Forelimb muscle (tissue), 1 donor: Measurements from ENCODE around the gene SNAPC5. TPM values are rescaled to one million over a fixed set of nuclear protein-coding genes. Genes with fewer than 3 reads are reported as not detected.
"Not testable (repeated sequence)": the region's sequence is repeated elsewhere in the genome, so short reads cannot be mapped to it uniquely, and the experiment has no call there.

Experiments used
- DNase-seq: peaks from one replicate; pipeline ENCODE4 v3.0.0-alpha.2; 2013; ENCODE audit warnings: low read depth
- polyA plus RNA-seq: library from polyadenylated mRNA; unstranded; fragments of 120-200 nt; gene quantifications from one replicate; pipeline ENCODE4 v1.2.1, GENCODE V29; 2013; ENCODE audit not compliant: insufficient read length

The SNAPC5 gene, protein sequence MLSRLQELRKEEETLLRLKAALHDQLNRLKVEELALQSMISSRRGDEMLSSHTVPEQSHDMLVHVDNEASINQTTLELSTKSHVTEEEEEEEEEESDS
- 33.7 TPM for polyA plus RNA-seq

DNA sequence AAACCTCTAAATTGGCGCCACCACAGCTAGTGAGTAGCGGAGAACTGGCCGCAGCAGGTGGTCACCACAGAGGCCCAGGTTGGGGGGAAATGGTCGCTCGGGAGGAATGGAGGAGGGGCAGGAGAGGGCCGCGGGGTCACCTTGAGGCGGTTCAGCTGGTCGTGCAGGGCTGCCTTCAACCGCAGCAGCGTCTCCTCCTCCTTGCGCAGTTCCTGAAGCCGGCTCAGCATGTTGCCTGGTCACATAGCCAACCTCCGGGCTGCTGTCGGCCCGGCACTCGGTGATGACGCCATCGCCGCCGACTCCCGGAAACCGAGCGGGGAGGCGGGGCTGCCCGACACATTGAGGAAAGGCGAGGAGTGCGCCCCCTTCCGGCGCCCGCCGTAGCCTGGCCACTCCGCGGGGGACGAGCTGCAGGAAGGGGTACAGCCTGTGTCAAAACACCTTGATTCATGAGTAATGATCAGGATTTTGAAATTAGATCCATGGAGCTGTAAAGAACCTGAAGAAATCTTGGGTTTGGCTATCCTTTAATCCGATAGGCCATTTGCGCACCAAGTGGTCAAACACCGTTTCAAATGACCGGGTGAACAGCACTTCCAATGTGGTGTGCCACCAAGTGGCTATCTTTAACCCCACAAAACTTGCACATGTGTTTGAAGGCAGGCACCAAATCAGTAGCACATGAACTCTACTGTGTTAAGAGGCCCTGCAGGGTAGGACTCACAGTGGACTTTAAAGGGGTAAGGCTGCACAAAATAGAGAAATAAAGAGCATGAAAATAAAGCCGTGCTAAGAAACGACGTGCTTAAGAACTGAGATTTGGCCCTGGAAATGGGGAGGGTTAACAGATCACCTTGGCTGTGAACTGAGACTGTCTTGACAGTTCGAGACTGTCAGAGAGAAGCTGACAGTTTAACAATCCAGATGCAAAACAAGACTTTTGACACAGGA is at the start of gene SNAPC5:
Gene SNAPC5 (minus strand): TSS at position 261 of the 954 bp plus-strand sequence. CDS start 31 bp downstream, at position 230.
- peak; percentile 76 for DNase-seq

DNA sequence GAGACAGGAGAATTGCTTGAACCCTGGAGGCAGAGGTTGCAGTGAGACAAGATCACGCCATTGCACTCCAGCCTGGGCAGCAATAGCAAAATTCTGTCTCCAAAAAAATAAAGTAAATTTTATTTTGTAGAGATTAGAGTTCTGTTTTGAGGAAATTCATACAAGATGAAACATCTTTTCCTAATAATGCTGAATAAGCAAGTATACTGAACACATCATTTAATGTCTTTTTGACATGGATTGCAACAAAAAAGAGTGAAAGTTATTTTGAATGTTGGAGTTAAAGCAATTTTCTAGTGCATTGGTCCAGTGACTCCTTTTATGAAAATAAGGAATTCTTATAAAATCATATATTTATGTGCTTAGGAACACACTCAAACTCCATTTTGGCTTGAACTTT is 47.7 kb upstream of the SNAPC5 start:
- DNase-seq, result no peak

- no peak for DNase-seq
Observed at GRCh38 chr15:66542896-66543295, 45.3 kb upstream of the SNAPC5 start.

GRCh38 chr15:66535056-66535455 is 37.5 kb upstream of the SNAPC5 start:
- no peak for DNase-seq

DNA sequence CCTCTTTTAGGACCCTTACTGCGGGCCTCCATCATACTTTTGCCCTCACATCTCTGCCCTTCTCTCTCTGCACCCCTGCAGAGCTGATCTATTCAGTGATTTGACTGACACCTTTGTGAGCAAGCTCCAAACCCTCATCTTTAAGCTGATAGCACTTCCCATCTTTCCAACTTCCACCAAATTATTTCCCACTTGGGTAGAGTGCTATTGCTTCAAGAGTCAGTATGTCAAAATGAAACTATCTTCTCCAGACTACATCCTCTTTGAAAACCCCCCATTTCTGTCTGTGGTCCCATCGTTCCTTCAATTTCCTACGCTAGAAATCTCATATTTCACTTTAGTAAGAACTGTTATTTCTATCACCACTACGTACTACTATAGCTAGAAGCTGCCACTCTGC is 27.3 kb upstream of the SNAPC5 start:
- no peak for DNase-seq

GRCh38 chr15:66523926-66524325 is 26.4 kb upstream of the SNAPC5 start:
- no peak for DNase-seq

DNA sequence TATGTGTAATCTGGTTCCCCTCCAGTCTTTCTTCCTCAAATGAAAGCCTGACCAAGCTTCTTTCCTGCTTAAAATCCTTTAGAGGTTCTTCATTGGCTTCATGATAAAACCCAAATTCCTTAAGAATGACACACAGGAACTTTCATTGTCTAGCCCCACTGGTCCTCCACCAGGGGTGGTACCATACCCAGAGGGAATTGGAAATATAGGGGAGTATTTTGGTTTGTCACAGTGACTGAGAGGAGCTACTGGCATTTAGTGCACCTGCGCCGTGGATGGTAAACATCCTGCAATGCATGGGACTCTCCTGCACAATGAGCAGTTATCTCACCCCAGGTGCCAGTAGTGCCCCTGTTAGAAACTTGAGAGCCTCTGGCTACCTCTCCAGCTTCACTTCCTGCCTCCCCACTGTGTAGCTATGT is 18.4 kb upstream of the SNAPC5 start:
- no peak for DNase-seq

- no peak for DNase-seq
Observed at GRCh38 chr15:66514586-66514985, 17.0 kb upstream of the SNAPC5 start.

DNA sequence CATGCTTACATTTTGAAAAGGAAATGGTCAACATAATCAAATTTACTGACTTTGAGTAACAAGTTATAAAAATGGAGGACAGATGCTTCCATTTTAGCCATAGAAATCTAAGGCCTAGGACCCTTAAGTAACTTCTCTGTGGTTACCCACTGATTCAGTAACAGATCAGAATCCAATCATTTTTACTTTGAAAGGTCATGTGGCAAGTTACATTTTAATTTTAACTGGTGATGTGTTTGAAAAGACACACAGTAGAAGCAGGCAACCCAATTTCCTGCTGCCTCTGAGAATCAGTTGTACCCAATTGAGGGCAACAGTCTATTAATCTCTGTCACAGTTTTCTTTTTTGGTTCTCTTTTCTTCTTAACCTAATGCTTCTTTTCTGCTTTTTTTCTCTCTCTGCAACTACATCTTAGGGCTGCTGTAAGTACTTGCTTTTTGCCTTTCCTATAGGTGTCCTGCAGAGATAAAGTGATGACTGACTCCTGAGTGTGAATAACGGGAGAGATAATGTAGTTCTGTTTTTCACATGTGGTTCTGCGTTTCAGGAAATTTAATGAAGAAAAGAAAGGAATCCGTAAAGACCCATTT is 10.8 kb upstream of the SNAPC5 start:
- DNase-seq, result no peak

- DNase-seq, result no peak
Observed at GRCh38 chr15:66505818-66506217, 8.3 kb upstream of the SNAPC5 start.

GRCh38 chr15:66505430-66505811 is 7.9 kb upstream of the SNAPC5 start:
- no peak for DNase-seq

GRCh38 chr15:66504563-66505429 is 7.2 kb upstream of the SNAPC5 start, which contains the start of the genes RPL4 and ZWILCH:
Gene RPL4 (minus strand): TSS chr15:66504855. CDS start chr15:66504790, 65 bp downstream.
Gene ZWILCH (plus strand): TSS chr15:66505326. CDS start chr15:66505339, 13 bp downstream.
- DNase-seq, result peak; percentile 67

- DNase-seq, result no peak
Observed at GRCh38 chr15:66503780-66504562, 6.4 kb upstream of the SNAPC5 start.

DNA sequence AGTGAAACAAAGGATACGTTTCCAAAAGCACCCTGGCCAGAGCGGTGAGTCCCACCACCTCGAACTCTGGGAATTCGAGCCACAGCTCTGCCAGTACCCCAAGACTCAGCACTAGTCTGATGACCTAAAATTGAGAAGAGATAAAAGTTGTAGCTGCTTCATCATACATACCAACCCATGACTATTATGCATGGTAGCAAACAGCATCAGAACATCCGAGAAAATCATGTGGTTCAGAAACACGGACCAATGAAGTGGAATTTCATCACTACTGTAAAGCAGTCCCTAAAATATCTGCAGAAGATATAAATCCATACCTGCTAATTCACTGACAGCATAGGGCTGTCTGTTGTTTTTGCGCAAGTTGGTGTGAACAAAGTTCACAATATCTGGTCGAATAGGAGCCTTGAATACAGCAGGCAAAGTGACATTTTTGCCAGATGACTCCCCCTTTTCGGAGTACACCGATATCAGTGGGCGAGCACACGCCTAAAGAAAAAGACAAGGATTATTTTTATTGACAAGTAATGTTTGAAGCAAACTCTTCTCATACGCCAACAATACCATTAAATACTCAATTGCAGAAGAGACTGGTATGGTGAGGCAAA is 5.6 kb upstream of the SNAPC5 start:
- not testable (repeated sequence) for DNase-seq

DNA sequence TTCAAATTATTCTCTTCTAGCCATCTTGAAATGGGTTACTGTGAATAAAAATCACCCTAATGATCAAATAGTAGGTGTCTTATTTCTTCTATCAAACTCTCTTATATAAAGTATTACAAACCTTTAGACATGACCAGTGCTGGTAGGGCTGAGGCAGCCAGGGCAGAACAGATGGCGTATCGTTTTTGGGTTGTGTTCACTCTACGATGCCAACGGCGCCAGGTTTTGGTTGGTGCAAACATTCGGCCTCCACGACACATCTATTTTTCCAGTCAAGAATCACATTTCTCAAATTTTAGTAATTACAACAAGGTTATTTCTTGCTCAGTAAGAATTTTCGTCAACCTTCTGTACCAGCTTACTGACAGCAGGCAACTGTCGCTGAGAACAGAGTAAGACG is 4.9 kb upstream of the SNAPC5 start:
- DNase-seq, result no peak

DNA sequence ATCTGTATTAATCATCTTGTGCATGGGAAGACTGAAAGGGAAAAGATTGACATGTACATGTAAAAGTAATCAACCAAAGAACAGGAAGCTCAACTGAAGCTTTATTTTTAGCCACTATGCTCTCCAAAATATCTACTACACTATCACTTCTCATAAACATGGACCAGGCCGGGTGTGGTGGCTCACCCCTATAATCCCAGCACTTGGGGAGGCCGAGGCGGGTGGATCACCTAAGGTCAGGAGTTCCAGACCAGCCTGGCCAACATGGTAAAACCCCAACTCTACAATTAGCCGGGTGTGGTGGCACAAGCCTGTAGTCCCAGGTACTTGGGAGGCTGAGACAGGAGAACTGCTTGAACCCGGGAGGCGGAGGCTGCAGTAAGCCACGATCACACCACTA is 2.8 kb upstream of the SNAPC5 start:
- not testable (repeated sequence) for DNase-seq

- DNase-seq, result peak; percentile 19
Observed at GRCh38 chr15:66498501-66499386, 1.2 kb upstream of the SNAPC5 start.

DNA sequence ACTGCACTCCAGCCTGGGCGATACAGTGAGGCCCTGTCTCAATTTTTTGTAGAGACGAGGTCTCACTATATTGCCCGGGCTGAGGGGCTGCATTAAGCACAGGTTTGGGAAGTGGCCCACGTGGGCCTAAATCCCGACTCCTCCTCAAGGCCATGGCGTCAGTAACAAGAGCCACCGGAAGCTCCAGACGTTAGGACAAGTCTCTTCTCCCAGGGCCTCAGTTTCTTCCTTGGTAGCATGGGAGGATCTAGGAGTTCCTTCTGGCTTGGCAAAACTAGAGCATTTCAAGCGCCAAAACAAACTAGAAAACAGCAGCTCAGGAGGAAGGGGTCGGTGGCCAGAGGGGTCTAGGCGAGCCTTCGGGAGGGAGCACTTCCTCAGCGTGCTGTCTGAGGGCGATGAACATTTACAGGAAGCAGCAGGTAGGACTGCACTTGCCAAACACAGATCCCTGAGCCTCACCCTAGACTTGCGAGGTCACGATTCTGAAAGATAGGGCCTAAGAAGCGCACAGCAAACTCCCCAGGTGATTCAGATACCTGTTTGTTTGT is 536 bp downstream of the SNAPC5 start:
- DNase-seq, result no peak

DNA sequence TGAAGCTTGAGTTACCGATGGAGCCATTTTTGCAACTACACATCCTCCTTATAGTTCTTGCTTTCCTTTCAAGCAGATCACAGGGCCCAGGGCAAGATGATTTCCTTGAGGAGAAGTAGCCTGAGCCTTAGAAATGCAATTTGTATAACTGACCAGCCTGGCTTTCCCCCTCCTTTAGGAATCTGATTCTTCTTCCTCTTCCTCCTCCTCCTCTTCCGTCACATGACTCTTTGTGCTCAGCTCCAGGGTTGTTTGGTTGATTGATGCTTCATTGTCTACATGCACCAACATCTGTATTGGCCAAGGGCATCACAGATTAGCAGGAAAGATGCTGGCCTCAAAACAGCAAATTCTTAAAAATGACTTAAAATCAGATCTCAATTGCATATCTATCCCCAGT is 3.3 kb downstream of the SNAPC5 start:
- DNase-seq, result no peak
